ENCODE measurements around the gene SUCLG1.

The SUCLG1 gene

GRCh38 chr2:84450288-84451227, 8.5 kb downstream of the SUCLG1 start:
- H3K4me3 Mint-ChIP-seq: no peak overlapping the region
- H3K36me3 Mint-ChIP-seq: peaks cover 16% of the 10 kb centered on the region

GRCh38 chr2:84449711-84450110, 9.4 kb downstream of the SUCLG1 start:
- Mint-ChIP-seq H3K36me3 (peaks cover 19% of the 10 kb centered on the region), H3K9me3 (ENCODE audit: low read depth) (no peaks in the 10 kb centered on the region), H3K27me3 (no peaks in the 10 kb centered on the region), H3K27ac (no peak overlapping the region), H3K4me3 (no peak overlapping the region), H3K4me1 (ENCODE audit: low read depth) (peaks cover 51% of the 10 kb centered on the region)

More at GRCh38 chr2:84450288-84451227, 8.5 kb downstream of the SUCLG1 start:
- H3K27ac Mint-ChIP-seq: no peak overlapping the region
- peaks cover 53% of the 10 kb centered on the region for H3K4me1 Mint-ChIP-seq (ENCODE audit: low read depth)
- H3K9me3 Mint-ChIP-seq (ENCODE audit: low read depth): no peaks in the 10 kb centered on the region
- no peaks in the 10 kb centered on the region for H3K27me3 Mint-ChIP-seq

- H3K27ac Mint-ChIP-seq: no peak overlapping the region
- H3K27me3 Mint-ChIP-seq: no peaks in the 10 kb centered on the region
- H3K4me3 Mint-ChIP-seq: no peak overlapping the region
- H3K36me3 Mint-ChIP-seq: peaks cover 19% of the 10 kb centered on the region
- H3K4me1 Mint-ChIP-seq (ENCODE audit: low read depth): peaks cover 45% of the 10 kb centered on the region
- no peaks in the 10 kb centered on the region for H3K9me3 Mint-ChIP-seq (ENCODE audit: low read depth)
Measured at GRCh38 chr2:84449055-84449454, 10.0 kb downstream of the SUCLG1 start.

GRCh38 chr2:84443477-84443876, 15.6 kb downstream of the SUCLG1 start:
- H3K27ac Mint-ChIP-seq: peak overlapping the region; percentile 30
- no peak overlapping the region for H3K4me3 Mint-ChIP-seq
- no peaks in the 10 kb centered on the region for H3K27me3 Mint-ChIP-seq
- no peaks in the 10 kb centered on the region for H3K9me3 Mint-ChIP-seq (ENCODE audit: low read depth)
- peaks cover 34% of the 10 kb centered on the region for H3K36me3 Mint-ChIP-seq
- H3K4me1 Mint-ChIP-seq (ENCODE audit: low read depth): peaks cover 13% of the 10 kb centered on the region

- Mint-ChIP-seq H3K27ac (no peak overlapping the region), H3K36me3 (peaks cover 38% of the 10 kb centered on the region), H3K27me3 (no peaks in the 10 kb centered on the region), H3K4me1 (ENCODE audit: low read depth) (peaks cover 13% of the 10 kb centered on the region), H3K9me3 (ENCODE audit: low read depth) (no peaks in the 10 kb centered on the region), H3K4me3 (no peak overlapping the region)
Measured at GRCh38 chr2:84442888-84443287, 16.2 kb downstream of the SUCLG1 start.

- Mint-ChIP-seq H3K27me3 (no peaks in the 10 kb centered on the region), H3K9me3 (ENCODE audit: low read depth) (no peaks in the 10 kb centered on the region), H3K4me3 (no peak overlapping the region), H3K4me1 (ENCODE audit: low read depth) (peaks cover 7% of the 10 kb centered on the region), H3K27ac (no peak overlapping the region), H3K36me3 (peaks cover 36% of the 10 kb centered on the region)
Measured at GRCh38 chr2:84441505-84441904, 17.6 kb downstream of the SUCLG1 start.

GRCh38 chr2:84441036-84441435, 18.0 kb downstream of the SUCLG1 start:
- no peak overlapping the region for H3K27ac Mint-ChIP-seq
- no peak overlapping the region for H3K4me3 Mint-ChIP-seq
- no peaks in the 10 kb centered on the region for H3K27me3 Mint-ChIP-seq
- peaks cover 35% of the 10 kb centered on the region for H3K36me3 Mint-ChIP-seq
- peaks cover 7% of the 10 kb centered on the region for H3K4me1 Mint-ChIP-seq (ENCODE audit: low read depth)
- H3K9me3 Mint-ChIP-seq (ENCODE audit: low read depth): no peaks in the 10 kb centered on the region

GRCh38 chr2:84435345-84436025, 23.6 kb downstream of the SUCLG1 start:
- no peaks in the 10 kb centered on the region for H3K27me3 Mint-ChIP-seq
- no peaks in the 10 kb centered on the region for H3K9me3 Mint-ChIP-seq (ENCODE audit: low read depth)
- H3K4me1 Mint-ChIP-seq (ENCODE audit: low read depth): no peaks in the 10 kb centered on the region
- H3K36me3 Mint-ChIP-seq: peaks cover 23% of the 10 kb centered on the region
- H3K4me3 Mint-ChIP-seq: no peak overlapping the region
- no peak overlapping the region for H3K27ac Mint-ChIP-seq

GRCh38 chr2:84429328-84429727, 29.8 kb downstream of the SUCLG1 start:
- Mint-ChIP-seq H3K27me3 (no peaks in the 10 kb centered on the region), H3K4me1 (ENCODE audit: low read depth) (peaks cover under 1% of the 10 kb centered on the region), H3K4me3 (no peak overlapping the region), H3K36me3 (peaks cover 12% of the 10 kb centered on the region), H3K27ac (no peak overlapping the region), H3K9me3 (ENCODE audit: low read depth) (no peaks in the 10 kb centered on the region)

GRCh38 chr2:84427235-84428138, 31.6 kb downstream of the SUCLG1 start:
- Mint-ChIP-seq H3K27me3 (no peaks in the 10 kb centered on the region), H3K4me3 (no peak overlapping the region), H3K4me1 (ENCODE audit: low read depth) (peaks cover 1% of the 10 kb centered on the region), H3K27ac (peak overlapping the region; percentile 75), H3K9me3 (ENCODE audit: low read depth) (no peaks in the 10 kb centered on the region), H3K36me3 (peaks cover 12% of the 10 kb centered on the region)

- Mint-ChIP-seq H3K9me3 (ENCODE audit: low read depth) (no peaks in the 10 kb centered on the region), H3K27ac (no peak overlapping the region), H3K4me3 (no peak overlapping the region), H3K36me3 (peaks cover 12% of the 10 kb centered on the region), H3K27me3 (no peaks in the 10 kb centered on the region), H3K4me1 (ENCODE audit: low read depth) (peaks cover 1% of the 10 kb centered on the region)
Measured at GRCh38 chr2:84425310-84425709, 33.8 kb downstream of the SUCLG1 start.

- no peaks in the 10 kb centered on the region for H3K27me3 Mint-ChIP-seq
- H3K4me3 Mint-ChIP-seq: no peak overlapping the region
- no peak overlapping the region for H3K27ac Mint-ChIP-seq
- H3K4me1 Mint-ChIP-seq (ENCODE audit: low read depth): peaks cover 1% of the 10 kb centered on the region
- no peaks in the 10 kb centered on the region for H3K9me3 Mint-ChIP-seq (ENCODE audit: low read depth)
- H3K36me3 Mint-ChIP-seq: peaks cover 12% of the 10 kb centered on the region
Measured at GRCh38 chr2:84424152-84424551, 34.9 kb downstream of the SUCLG1 start.

GRCh38 chr2:84421791-84422190, 37.3 kb downstream of the SUCLG1 start:
- Mint-ChIP-seq H3K27ac (no peak overlapping the region), H3K27me3 (no peaks in the 10 kb centered on the region), H3K9me3 (ENCODE audit: low read depth) (no peaks in the 10 kb centered on the region), H3K4me1 (ENCODE audit: low read depth) (peaks cover 1% of the 10 kb centered on the region), H3K36me3 (peaks cover 12% of the 10 kb centered on the region), H3K4me3 (no peak overlapping the region)

- Mint-ChIP-seq H3K27me3 (no peaks in the 10 kb centered on the region), H3K36me3 (peaks cover 12% of the 10 kb centered on the region), H3K4me1 (ENCODE audit: low read depth) (peaks cover 1% of the 10 kb centered on the region), H3K9me3 (ENCODE audit: low read depth) (no peaks in the 10 kb centered on the region), H3K27ac (no peak overlapping the region), H3K4me3 (no peak overlapping the region)
Measured at GRCh38 chr2:84421197-84421596, 37.9 kb downstream of the SUCLG1 start.
